Kidney (tissue), 14 donors: ENCODE results near the gene CYB561D2. TPM values are rescaled to one million over a fixed set of nuclear protein-coding genes. Genes with fewer than 3 reads are reported as not detected.

Experiments used
- DNase-seq, 5 donors: peaks; one replicate each; pipeline ENCODE4 v3.0.0-alpha.2; 2013 to 2020
- FAIRE-seq: peaks from 2 replicates; lab custom pipeline; 2012; peaks lifted over from hg19 to GRCh38; lab: Jason Lieb, UNC
- H3K27ac ChIP-seq, 2 donors: one replicate each; pipeline ENCODE4 v1.7.0; 2013; ENCODE audit warnings: low read depth in 2 of 2, low read length in 2 of 2, inconsistent platforms in 1 of 2
- H3K27me3 ChIP-seq: one replicate; pipeline ENCODE4 v1.7.1; 2013; ENCODE audit warnings: low read length, inconsistent platforms; ENCODE audit not compliant: control insufficient read depth, insufficient read depth
- H3K36me3 ChIP-seq, 3 donors: one replicate each; pipeline versions ENCODE4 v1.7.0 to v1.7.1; 2013; ENCODE audit warnings: low read length in 3 of 3, control low read depth in 1 of 3, inconsistent platforms in 1 of 3; ENCODE audit not compliant: insufficient read depth in 3 of 3, control insufficient read depth in 2 of 3
- H3K4me1 ChIP-seq, 3 donors: one replicate each; pipeline versions ENCODE4 v1.7.0 to v1.7.1; 2013; ENCODE audit warnings: low read length in 3 of 3, inconsistent platforms in 1 of 3, low read depth in 1 of 3; ENCODE audit not compliant: control insufficient read depth in 2 of 3, insufficient read depth in 2 of 3
- H3K4me3 ChIP-seq, 3 donors: one replicate each; pipeline versions ENCODE4 v1.7.0 to v1.8.1; 2013; ENCODE audit warnings: low read length in 3 of 3, control low read depth in 1 of 3, inconsistent platforms in 1 of 3
- H3K9ac ChIP-seq, 3 donors: one replicate each; pipeline versions ENCODE4 v1.7.0 to v1.7.1; 2013; ENCODE audit warnings: low read length in 3 of 3, control low read depth in 1 of 3, inconsistent platforms in 1 of 3
- H3K9me3 ChIP-seq, 3 donors: one replicate each; pipeline versions ENCODE4 v1.7.0 to v1.7.1; 2013; ENCODE audit warnings: low read length in 3 of 3, control low read depth in 1 of 3, inconsistent platforms in 1 of 3; ENCODE audit not compliant: control insufficient read depth in 2 of 3, insufficient read depth in 1 of 3
- CTCF ChIP-seq: IDR thresholded peaks from 3 replicates; pipeline ENCODE4 v1.5.1; 2012; ENCODE audit warnings: mild to moderate bottlenecking, moderate library complexity, borderline replicate concordance; ENCODE audit not compliant: insufficient read depth; ENCODE audit errors: extremely low read depth
- intact Hi-C: fragments of 100-400 bp; cut with DNase I; formaldehyde crosslinking; loops from one replicate; pipeline ENCODE4 v1.11.1; 2022
- polyA plus RNA-seq: library from polyadenylated mRNA; stranded (reverse); fragments of 350-450 nt; fragmentation: Illumina TruSeq; extraction: RNeasy Lipid Tissue Mini Kit (QIAGEN cat#74804); gene quantifications from one replicate; pipeline ENCODE4 v1.2.3, GENCODE V29; 2014; ENCODE audit warnings: low read depth, low replicate concordance; ENCODE audit not compliant: insufficient read depth
- total RNA-seq: library from RNA; stranded (reverse); fragmentation: NEBNext Ultra II Directional; extraction: Animal tissue kit (Norgen Biotek cat#: 25700); gene quantifications from one replicate; pipeline ENCODE4 v1.2.1, GENCODE V29; 2021
- donor health status: control.
- donor health status: control.
- donor health status: control.
- donor health status: control.
- donor health status: control.
- donor health status: DM: yes; HTN: yes; CAD: no.
- donor health status: Normal renal cell carcinoma (clear cell type).

The CYB561D2 gene
- total and polyA plus RNA-seq, 2 donors from 2014 or later = 28.5 to 38.8 TPM

DNA sequence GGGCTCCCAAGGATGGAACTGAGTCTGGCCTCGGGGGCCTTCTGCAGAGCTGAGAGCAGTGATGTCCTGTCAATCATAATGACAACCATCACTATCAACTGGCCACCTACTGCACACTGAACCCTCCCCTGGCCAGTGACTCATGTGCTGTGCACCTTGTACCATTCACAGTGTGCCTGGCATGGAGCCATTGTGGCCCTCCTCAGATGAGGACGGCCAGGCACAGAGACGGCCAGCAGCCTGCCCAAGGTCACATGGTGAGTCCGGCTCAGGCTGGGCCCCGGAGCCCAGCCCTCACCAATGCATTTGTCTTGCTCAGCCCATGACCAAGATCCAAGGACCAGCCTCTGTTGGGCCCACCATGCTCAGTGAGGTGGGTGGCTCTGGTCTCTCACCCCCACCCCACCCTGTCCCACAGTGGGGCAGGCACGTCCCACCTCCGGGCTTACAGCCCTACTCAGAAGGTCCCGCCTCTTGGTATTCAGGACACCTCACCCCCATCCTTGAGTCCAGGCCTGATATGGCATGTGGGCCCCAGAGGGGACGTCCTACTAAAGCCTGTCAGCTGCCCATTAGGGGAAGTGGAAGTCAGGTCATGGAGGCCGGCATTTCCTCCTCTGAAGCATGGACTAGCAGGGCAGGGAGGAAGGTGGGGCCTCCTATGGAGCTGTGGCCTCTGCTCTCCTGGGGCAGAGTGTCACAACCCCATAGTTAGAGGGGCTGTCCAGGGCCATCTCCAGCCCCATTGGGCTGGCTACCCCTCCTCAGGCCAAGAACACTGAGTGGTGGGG, 44.6 kb downstream of the CYB561D2 start:
- Histone ChIP-seq H3K4me1 (peaks cover 0 to 2% (median 0%) of the 10 kb centered on the region in 3 donors), H3K27ac (no peak overlapping the region), H3K9ac (no peak overlapping the region), H3K4me3 (no peak overlapping the region), H3K36me3 (no peaks in the 10 kb centered on the region), H3K27me3 (no peaks in the 10 kb centered on the region), H3K9me3 (no peaks in the 10 kb centered on the region)
- no peak for TF ChIP-seq CTCF
- FAIRE-seq = no peak
- no peak for DNase-seq
- intact Hi-C loops = no loop called here

DNA sequence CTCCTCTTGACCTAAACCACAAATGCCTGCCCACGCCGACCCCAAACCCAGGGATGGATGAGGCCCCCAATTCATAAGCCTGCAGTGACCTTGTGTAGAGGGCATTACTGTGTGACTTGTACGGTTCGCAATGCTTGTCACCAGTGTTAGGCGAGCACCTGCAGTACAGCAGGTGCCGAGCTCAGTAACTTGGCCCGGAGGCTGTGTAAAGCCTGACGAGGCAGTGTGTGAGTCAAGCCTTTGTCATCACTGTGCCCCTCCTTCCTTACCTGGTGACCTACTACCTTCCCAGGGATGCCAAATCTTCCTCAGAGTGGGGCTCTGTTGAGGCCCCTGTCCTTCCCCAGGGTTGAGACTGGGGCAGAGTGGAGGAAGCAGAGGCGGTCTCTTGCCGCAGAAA, 45.8 kb downstream of the CYB561D2 start:
- Histone ChIP-seq H3K27ac (no peak overlapping the region), H3K27me3 (no peaks in the 10 kb centered on the region), H3K36me3 (no peaks in the 10 kb centered on the region), H3K4me3 (no peak overlapping the region), H3K4me1 (no peaks in the 10 kb centered on the region), H3K9ac (no peak overlapping the region), H3K9me3 (no peaks in the 10 kb centered on the region)
- no peak for TF ChIP-seq CTCF
- intact Hi-C loops = no loop called here
- FAIRE-seq (no peak), DNase-seq (no peak)

DNA sequence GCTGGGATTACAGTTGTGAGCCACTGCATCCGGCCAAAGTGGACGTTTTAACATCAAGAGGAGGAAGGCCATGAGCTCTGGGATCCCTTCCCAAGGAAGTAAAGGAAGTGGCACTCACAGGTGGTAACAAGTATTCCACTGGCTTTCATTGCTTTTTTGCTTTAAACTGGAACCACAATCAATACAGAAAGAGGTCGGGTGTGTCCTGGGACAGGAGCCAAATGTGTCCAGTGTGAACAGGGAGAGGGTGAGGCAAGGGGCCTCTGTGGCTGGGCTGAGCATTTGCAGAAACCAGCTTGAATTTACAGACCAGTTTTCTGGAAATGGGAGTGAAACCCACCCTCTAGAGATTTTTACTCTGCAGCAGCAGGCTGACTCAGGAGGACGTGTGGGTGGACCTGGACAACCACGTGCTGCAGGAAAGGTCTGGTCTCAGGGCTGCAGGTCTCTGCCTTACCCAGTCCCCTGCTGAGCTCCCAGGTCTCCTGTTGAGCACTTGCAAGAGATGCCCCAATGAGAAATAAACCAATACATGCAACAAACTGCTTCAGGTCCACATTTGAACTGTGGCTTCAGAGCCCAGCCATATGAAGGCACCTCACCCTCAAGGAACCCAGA, 51.4 kb downstream of the CYB561D2 start:
- FAIRE-seq (no peak), DNase-seq (no peak)
- intact Hi-C loops = no loop called here
- no peaks in the 10 kb centered on the region for H3K27me3 ChIP-seq
- H3K9me3 ChIP-seq = no peaks in the 10 kb centered on the region
- no peak overlapping the region for H3K9ac ChIP-seq
- no peak for TF ChIP-seq CTCF
- H3K27ac ChIP-seq = no peak overlapping the region
- H3K36me3 ChIP-seq = no peaks in the 10 kb centered on the region
- H3K4me1 ChIP-seq = no peaks in the 10 kb centered on the region
- no peak overlapping the region for H3K4me3 ChIP-seq

Other genes with a start within 250 kb of the CYB561D2 start
- gene SEMA3F, start 195.5 kb upstream of the CYB561D2 start, total RNA-seq = 39.9 TPM
- 36.7 TPM for gene SEMA3F, start 195.5 kb upstream of the CYB561D2 start, polyA plus RNA-seq
- not detected for gene GNAT1, start 159.3 kb upstream of the CYB561D2 start, total RNA-seq
- not detected for gene GNAT1, start 159.3 kb upstream of the CYB561D2 start, polyA plus RNA-seq
- gene SLC38A3, start 145.6 kb upstream of the CYB561D2 start, total RNA-seq = 1.6 TPM
- gene SLC38A3, start 145.6 kb upstream of the CYB561D2 start, polyA plus RNA-seq = 4.2 TPM
- gene GNAI2, start 114.7 kb upstream of the CYB561D2 start, total RNA-seq = 245 TPM
- 141 TPM for gene GNAI2, start 114.7 kb upstream of the CYB561D2 start, polyA plus RNA-seq
- 96.1 TPM for gene SEMA3B, start 81.7 kb upstream of the CYB561D2 start, total RNA-seq
- 99.9 TPM for gene SEMA3B, start 81.7 kb upstream of the CYB561D2 start, polyA plus RNA-seq
- gene LSMEM2, start 71.8 kb upstream of the CYB561D2 start, total RNA-seq = 0.22 TPM
- 0.62 TPM for gene LSMEM2, start 71.8 kb upstream of the CYB561D2 start, polyA plus RNA-seq
- 78.1 TPM for gene IFRD2, start 58.4 kb upstream of the CYB561D2 start, total RNA-seq
- gene IFRD2, start 58.4 kb upstream of the CYB561D2 start, polyA plus RNA-seq = 54.1 TPM
- 2.0 TPM for gene HYAL3, start 51.5 kb upstream of the CYB561D2 start, total RNA-seq
- gene HYAL3, start 51.5 kb upstream of the CYB561D2 start, polyA plus RNA-seq = 3.2 TPM
- 10.7 TPM for gene NAA80, start 51.5 kb upstream of the CYB561D2 start, total RNA-seq
- 8.7 TPM for gene NAA80, start 51.5 kb upstream of the CYB561D2 start, polyA plus RNA-seq
- 47.5 TPM for gene HYAL1, start 47.3 kb upstream of the CYB561D2 start, total RNA-seq
- gene HYAL1, start 47.3 kb upstream of the CYB561D2 start, polyA plus RNA-seq = 126 TPM
- 142 TPM for gene HYAL2, start 28.1 kb upstream of the CYB561D2 start, total RNA-seq
- 93.2 TPM for gene HYAL2, start 28.1 kb upstream of the CYB561D2 start, polyA plus RNA-seq
- 33.6 TPM for gene TUSC2, start 22.6 kb upstream of the CYB561D2 start, total RNA-seq
- gene TUSC2, start 22.6 kb upstream of the CYB561D2 start, polyA plus RNA-seq = 60.0 TPM
- 28.9 TPM for gene RASSF1, start 10.0 kb upstream of the CYB561D2 start, total RNA-seq
- gene RASSF1, start 10.0 kb upstream of the CYB561D2 start, polyA plus RNA-seq = 19.1 TPM
- 14.2 TPM for gene ZMYND10, start 5.1 kb upstream of the CYB561D2 start, total RNA-seq
- 10.0 TPM for gene ZMYND10, start 5.1 kb upstream of the CYB561D2 start, polyA plus RNA-seq
- 23.5 TPM for gene NPRL2, start 87 bp upstream of the CYB561D2 start, total RNA-seq
- gene NPRL2, start 87 bp upstream of the CYB561D2 start, polyA plus RNA-seq = 39.8 TPM
- 40.1 TPM for gene TMEM115, start 8.7 kb downstream of the CYB561D2 start, total RNA-seq
- 54.0 TPM for gene TMEM115, start 8.7 kb downstream of the CYB561D2 start, polyA plus RNA-seq
- 3.6 TPM for gene CACNA2D2, start 152.8 kb downstream of the CYB561D2 start, total RNA-seq
- 6.0 TPM for gene CACNA2D2, start 152.8 kb downstream of the CYB561D2 start, polyA plus RNA-seq
- 6.2 TPM for gene C3orf18, start 216.9 kb downstream of the CYB561D2 start, total RNA-seq
- 14.9 TPM for gene C3orf18, start 216.9 kb downstream of the CYB561D2 start, polyA plus RNA-seq
- gene HEMK1, start 218.7 kb downstream of the CYB561D2 start, total RNA-seq = 25.1 TPM
- 30.3 TPM for gene HEMK1, start 218.7 kb downstream of the CYB561D2 start, polyA plus RNA-seq